ENCODE data around the gene TRIM69. TPM values are rescaled to one million over a fixed set of nuclear protein-coding genes. Genes with fewer than 3 reads are reported as not detected.
"Not testable (repeated sequence)": the region's sequence is repeated elsewhere in the genome, so short reads cannot be mapped to it uniquely, and the experiment has no call there.

TRIM69 gene
- polyA plus RNA-seq, 5 donors, result 19.9 to 28.4 (median 22.6) TPM

GRCh38 chr15:44734839-44735481, 1.4 kb upstream of the TRIM69 start:
- DNase-seq, result no peak

GRCh38 chr15:44735482-44736180, 697 bp upstream of the TRIM69 start:
- DNase-seq, result no peak

- peak in 1 of 2 donors; percentile 48 for DNase-seq
These were observed 2.1 kb downstream of the TRIM69 start for GRCh38 chr15:44738340-44738984.

GRCh38 chr15:44739222-44739847, 3.0 kb downstream of the TRIM69 start:
- DNase-seq, result not testable (repeated sequence)

DNA sequence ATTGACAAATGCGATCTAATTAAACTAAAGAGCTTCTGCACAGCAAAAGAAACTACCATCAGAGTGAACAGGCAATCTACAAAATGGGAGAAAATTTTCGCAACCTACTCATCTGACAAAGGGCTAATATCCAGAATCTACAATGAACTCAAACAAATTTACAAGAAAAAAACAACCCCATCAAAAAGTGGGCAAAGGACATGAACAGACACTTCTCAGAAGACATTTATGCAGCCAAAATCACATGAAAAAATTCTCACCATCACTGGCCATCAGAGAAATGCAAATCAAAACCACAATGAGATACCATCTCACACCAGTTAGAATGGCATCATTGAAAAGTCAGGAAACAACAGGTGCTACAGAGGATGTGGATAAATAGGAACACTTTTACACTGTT, 7.1 kb downstream of the TRIM69 start:
- not testable (repeated sequence) for DNase-seq

DNA sequence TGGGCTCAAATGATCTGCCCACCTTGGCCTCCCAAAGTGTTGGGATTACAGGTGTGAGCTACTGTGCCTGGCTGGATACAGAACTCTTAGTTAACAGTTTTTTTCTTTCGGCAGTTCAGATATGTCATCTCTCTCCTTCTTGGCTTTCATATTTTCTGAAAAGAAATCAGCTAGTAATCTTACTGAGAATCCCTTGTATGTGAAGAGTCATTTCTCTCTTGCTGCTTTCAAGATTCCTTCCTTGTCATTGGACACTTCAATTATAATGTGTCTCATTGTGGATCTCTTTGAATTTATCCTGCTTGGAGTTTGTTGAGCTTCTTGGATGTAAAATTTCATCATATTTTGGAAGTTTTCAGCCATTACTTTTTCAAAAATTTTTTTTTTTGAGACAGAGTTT, 17.0 kb downstream of the TRIM69 start:
- DNase-seq, result no peak

GRCh38 chr15:44763187-44763586, 26.9 kb downstream of the TRIM69 start:
- no peak for DNase-seq

DNA sequence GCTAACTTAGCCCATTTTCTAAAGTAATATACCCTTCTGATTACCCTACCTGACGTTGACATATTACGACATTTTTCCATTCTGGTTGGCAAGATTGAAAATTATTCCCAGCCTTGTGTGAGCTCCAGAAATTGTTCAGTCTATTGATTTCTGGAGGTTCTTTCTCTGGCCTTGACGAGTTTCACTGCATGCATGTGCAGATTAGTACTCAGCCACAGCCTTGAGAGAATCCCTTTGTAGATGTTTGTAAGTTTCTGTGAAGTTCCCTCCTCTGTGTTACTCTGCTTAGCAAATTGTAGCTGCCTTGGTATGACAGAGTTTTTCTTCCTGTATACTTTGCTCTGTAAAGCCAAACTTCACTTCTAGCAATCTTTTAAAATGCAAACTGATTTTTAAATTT, 27.5 kb downstream of the TRIM69 start:
- DNase-seq, result no peak

GRCh38 chr15:44765036-44765435, 28.7 kb downstream of the TRIM69 start:
- no peak for DNase-seq

DNA sequence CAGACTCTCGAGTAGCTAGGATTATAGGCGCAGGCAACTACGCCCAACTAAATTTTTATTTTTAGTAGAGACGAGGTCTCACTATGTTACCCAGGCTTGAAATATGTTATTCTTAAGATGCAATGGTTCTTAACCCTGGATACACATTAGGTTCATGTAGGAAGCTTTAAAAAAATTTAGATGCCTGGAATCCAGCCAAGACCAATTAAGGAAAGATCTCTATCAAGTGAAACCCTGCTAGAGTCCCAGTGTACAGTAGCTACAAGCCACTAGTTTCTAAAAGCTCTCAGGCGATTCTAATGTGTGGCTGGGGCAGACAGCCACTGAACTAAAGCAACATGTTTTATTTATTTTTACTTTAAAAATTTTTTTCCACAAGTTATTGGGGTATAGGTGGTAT, 33.2 kb downstream of the TRIM69 start:
- no peak for DNase-seq

- not testable (repeated sequence) for DNase-seq
These were observed 34.4 kb downstream of the TRIM69 start for GRCh38 chr15:44770715-44771114.

- DNase-seq, result peak; percentile 9
These were observed 39.6 kb downstream of the TRIM69 start for GRCh38 chr15:44775953-44776352.

DNA sequence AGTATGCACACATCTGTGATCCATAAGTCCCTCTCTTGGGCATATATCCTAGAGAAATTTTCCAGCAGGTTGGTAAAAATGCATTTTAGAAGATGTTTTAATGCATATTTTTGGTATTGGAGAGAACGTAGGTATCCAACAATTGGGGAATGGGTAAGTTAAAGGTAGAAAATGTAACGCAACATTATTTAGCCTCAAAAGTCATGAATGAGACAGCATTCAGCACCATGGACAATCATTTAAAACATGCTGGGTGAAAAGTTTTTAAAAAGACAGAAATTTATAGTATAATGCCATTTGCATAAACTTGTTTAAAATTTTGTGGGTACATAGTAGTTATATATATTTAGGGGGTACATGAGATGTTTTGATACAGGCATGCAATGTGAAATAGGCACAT, 43.4 kb downstream of the TRIM69 start:
- no peak for DNase-seq

DNA sequence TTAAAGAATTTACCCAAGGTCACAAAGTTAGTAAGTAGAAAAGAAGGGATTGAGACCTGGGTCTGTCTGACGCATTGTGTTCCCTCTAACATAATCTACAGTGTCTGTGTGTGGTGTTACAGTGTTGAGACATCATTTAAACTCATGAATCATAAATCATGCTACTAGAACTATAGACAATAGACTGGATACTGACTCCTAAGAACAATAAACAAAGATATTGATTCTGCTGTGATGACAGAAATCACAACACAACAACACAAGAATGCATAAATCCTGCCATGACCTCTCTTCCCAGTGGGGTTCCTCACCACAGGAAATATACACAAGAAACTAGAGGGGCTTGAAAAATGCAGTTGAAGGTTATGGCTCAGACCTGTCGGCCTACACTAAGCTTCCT, 44.3 kb downstream of the TRIM69 start:
- DNase-seq, result no peak

DNA sequence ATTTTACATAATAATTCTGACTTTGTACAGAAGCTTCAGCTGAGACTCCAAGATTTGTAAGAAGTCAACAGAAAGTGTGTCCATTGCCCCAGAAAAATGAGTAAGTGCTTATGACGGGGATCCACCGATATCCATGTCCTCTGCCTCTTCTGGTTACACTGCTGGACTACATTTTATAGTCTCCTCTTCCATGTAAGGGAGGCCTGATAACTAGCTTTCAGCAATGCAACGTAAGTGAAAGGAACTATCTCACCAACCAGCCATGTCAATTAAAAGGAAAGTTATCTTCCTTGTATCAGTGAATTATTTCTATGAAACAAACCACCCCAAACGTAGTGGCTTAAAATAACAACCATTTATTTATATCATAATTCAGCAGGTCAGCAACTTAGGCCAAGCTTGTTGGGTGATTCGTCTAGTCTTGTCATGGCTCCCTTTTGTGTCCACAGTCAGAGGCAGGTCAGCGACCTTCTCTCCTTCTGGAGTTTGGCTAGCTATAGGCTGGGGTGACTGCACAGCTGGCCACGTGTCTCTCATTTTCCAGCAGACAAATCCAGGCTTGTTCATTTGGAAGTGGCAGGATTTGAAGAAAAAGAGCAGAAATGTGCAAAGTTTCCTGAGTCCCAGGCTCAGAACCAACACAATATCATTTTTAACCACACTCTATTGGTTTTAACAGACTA, 44.9 kb downstream of the TRIM69 start:
- no peak for DNase-seq

- no peak for DNase-seq
These were observed 46.2 kb downstream of the TRIM69 start for GRCh38 chr15:44782516-44782915.

DNA sequence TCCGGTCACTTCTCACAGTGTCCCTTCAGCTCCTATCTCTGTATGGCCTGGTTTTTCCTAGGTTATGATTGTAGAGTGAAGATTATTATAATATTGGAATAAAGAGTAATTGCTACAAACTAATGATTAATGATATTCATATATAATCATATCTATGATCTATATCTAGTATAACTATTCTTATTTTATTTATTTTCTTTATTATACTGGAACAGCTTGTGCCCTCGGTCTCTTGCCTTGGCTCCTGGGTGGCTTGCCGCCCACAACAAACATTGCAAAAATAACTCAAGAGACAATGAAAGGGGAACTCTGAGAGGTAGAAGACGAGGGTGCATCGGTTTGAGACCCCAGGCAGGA, 48.6 kb downstream of the TRIM69 start:
- DNase-seq, result not testable (repeated sequence)

DNA sequence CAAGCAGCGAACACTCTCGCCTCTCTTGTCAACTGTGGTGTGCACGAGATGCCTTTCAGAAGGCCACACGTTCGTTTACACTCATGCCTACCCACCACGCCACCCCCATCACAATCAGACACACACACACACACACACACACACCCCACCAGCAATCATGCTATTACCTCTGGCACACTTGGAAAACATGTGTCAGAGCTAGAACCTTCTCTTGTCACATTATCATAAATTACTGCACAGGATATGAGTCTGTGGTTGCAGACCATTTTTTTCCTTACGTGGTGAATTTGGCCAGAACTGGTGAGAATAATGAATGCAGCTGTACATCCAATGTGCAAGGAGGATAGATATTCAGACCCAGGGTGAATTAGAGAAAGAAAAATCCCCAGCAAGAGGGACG, 52.4 kb downstream of the TRIM69 start:
- DNase-seq, result no peak

DNA sequence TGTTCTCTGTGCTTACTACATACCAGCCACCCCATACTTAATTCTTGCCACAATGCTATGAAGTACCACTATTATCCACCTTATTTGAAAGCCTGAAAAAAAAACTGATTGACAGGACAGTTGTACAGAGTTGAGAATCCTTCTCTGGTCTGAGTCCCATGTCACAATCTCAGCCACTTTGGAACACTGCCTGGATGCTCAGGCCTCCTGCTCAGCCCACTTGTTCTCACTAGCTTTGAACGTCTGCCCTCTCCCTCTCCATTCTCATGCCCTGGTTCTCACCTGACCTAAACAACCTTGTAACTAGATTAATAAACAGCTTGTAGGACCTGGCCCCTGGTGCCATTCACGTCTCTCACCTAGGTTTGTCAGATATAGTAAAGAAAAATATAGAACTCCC, 53.9 kb downstream of the TRIM69 start:
- no peak for DNase-seq

GRCh38 chr15:44790656-44791055, 54.3 kb downstream of the TRIM69 start:
- no peak for DNase-seq

- DNase-seq, result no peak
These were observed 56.4 kb downstream of the TRIM69 start for GRCh38 chr15:44792715-44793114.

DNA sequence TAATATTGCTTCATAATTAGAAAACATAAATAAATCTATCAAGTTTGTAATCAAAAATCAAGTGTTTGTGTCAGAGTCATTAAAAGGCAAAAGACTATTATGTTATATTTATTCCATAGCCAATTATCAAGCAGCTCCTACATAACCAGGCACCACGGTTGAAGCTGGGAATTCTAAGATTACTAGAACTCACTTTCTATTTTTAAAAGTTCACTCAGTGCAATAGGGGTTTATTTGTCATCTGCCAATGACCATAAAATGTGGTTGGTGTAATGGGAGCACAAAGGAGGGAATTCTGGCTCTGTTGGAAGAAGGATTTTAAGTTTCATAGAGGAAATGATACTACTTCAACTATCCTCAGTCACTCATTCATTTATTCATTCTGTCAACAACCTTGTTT, 57.7 kb downstream of the TRIM69 start:
- no peak for DNase-seq

Measured in right lung (tissue), 5 donors.